Hindlimb muscle (tissue), 1 donor: ENCODE data around the gene MICA. TPM values are rescaled to one million over a fixed set of nuclear protein-coding genes. Genes with fewer than 3 reads are reported as not detected.
"Not testable (repeated sequence)": the region's sequence is repeated elsewhere in the genome, so short reads cannot be mapped to it uniquely, and the experiment has no call there.

ENCODE experiments used
- DNase-seq: peaks from one replicate; pipeline ENCODE4 v3.0.0-alpha.2; 2013
- polyA plus RNA-seq: library from polyadenylated mRNA; unstranded; fragments of 120-200 nt; gene quantifications from one replicate; pipeline ENCODE4 v1.2.1, GENCODE V29; 2013; ENCODE audit not compliant: insufficient read length

Gene MICA
- polyA plus RNA-seq, 1 donor, result 6.7 TPM

DNA sequence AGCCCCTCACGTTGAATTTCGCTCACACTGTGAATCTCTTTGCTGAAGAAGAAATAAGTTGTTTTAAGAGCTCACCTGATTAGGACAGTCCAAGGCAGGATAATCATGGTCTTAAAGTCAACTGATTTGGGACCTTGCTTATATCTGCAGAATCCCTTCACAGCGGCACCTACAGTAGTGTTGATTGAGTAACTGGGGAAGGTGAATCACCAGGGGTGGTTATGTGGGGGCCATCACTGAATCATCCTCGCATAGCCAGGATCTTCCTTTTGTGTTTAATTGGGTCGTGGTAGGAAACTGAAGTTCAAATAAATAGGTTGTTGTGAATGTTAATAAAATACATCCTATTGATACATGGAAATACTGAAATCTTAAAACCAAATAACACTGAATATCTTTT is 20.2 kb upstream of the MICA start:
- no peak for DNase-seq

DNA sequence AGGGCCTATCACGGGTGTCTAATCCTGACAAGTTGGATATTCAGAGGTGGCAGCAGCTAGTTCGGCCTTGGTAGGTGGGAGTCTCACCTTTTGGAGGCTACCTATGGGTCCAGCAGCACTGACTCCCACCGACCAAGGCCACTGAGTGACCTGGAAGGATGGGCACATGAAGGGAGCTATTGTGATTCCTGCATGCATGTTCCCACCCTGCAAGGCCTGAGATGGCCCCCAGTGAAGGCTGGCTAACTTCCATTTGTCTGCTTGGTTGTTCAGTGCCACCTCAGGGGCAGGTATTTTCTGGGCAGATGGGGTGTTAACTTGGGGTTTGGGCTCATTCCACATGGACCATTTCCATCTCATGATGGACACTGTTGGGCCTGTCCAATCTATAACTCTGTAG is 18.4 kb upstream of the MICA start:
- no peak for DNase-seq

DNA sequence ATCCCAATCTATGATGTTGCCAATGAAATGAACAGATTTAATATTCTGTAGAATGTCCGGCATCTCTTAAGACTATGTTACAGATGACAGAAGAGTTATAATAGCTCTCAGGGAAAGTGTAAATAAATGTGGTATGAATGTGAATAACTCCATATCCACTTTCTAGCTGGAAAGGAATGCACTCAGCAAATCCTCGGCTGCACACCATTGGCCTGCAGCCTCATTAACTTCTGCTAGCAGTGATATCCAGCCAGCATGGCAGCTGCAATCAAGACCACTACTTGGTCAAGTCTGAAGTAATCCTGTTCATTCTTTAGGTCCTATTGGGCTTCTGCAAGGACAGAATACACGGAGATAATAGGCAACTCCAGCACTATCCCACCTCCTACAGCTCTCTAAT is 17.3 kb upstream of the MICA start:
- DNase-seq, result no peak

DNA sequence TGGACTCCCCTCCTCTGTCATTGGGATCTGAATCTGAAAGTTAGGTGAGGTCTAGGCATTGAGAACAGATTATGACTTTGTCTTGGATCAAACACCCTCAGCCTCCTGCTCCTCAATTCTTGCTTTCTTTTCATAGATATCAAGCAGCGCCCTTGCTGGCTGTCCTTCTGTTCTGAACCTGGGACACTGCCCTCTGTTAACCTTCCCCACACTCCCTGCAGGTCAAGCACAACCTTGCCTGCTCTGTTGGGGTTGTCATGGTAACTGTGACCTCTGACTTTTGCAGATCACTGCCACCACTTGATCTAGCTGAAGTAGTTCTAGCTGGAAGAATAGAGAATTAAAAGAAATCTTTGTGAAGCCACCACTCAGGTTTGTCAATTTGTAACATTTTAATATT is 16.4 kb upstream of the MICA start:
- DNase-seq, result no peak

DNA sequence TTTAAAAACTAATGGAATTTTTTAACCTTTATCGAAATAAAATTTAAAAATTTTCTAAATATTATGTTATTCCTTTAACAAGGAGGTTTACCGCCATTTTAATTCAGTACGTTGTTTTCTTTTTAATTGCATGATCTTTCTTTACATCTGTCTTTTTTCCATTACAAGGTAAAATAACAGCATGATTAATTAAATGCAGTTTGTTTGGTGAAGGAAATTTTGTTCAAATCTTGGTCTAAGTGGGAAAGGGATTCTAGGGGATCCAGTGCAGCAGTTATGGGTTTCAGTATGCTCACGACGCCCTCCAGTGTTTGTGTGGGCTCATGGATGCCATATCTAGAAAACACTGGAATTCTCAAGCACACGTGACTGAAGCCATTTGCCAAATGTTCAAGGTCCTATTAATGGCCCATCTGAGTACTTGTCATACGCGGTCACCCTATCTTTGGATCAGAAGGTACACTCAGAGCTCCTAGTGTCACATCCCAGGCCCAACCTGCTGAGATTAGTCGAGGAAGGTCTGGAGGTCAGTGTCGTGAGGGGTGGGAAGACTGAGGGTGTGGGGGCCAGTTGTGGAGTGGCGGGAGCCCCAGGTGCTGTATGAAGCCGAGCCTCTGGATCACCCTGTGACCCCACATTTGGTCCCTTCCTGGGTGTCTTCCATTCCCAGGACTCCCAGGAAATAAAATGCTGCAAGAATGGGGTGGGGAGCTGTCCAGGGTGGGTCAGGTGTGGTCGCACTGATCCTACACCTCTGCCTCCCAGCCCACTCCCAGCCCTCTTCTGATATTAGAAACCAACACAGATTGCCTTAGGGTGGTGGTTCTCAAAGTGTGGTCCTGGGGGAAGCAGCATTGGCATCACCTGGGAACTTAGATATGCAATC is 14.2 kb upstream of the MICA start:
- DNase-seq, result not testable (repeated sequence)

DNA sequence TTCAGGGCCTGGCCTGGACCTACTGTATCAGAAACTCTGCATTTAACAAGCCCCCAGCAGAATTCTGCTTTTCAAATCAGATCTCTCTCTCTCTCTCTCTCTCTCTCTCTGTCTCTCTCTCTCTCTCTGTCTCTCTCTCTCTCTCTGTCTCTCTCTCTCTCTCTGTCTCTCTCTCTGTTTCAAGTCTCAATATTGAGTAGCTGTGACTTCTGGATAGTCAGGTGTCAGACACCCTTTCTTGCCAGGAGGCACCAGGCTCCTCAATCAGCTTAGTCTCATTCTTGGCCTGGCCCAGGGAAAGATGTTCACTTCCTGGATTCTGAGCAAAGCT is 13.6 kb upstream of the MICA start:
- not testable (repeated sequence) for DNase-seq

DNA sequence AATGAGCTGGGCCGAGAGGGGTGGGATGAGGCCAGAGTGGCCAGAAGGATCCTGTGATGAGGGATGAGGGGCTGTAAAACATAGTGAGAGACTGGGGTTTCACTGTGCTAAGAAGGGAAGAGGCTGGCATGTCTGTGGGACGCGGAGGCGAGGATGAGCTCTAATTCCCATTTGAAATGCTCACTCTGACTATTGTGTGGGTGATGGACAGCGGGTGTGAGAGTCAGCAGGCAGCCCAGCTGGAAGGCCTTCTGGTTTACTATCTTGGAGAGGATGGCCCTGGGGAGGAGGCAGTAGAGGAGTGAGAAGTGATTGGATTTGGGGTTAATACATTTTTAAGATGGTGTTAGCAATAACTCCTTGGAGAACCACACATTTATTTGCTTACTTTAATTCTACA is 9.5 kb upstream of the MICA start:
- no peak for DNase-seq

DNA sequence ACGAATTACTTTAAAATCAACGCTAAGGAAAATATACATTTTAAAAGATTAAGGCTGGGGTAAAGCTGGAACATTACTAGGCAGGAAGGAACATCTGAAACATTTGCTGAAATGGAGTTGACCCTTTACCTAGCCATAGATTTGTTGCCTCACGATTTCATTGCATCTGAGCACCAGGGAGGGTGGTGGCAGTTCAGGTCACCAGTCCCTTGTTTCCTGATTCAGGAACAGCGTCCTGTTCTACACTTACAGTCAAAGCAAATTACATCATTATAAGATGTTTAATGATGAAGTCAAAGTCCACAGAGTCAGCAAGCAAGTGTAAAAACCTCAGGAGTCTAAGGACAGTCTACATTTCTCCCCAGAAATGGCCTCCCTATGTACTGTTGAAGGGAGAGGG is 9.0 kb upstream of the MICA start:
- DNase-seq, result no peak

DNA sequence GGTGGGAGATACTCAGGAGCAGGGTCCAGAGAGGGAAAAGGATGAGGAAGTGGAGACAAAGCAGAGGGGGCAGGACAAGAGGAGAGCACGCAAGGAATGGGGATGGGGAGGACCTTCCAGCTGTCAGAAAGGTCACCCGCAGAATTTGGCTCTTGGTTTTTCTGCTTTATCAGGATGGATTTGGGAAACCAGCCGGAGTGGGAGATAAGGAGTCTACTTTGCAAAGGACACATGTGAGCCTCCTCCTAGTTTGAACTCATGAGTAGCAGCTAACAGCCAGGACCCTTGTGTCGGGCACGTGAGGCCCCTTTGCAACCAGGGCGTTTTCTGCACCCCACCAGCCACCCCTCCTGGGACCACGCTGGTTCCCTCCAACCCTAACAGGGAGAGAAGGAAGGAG is 7.6 kb upstream of the MICA start:
- no peak for DNase-seq

DNA sequence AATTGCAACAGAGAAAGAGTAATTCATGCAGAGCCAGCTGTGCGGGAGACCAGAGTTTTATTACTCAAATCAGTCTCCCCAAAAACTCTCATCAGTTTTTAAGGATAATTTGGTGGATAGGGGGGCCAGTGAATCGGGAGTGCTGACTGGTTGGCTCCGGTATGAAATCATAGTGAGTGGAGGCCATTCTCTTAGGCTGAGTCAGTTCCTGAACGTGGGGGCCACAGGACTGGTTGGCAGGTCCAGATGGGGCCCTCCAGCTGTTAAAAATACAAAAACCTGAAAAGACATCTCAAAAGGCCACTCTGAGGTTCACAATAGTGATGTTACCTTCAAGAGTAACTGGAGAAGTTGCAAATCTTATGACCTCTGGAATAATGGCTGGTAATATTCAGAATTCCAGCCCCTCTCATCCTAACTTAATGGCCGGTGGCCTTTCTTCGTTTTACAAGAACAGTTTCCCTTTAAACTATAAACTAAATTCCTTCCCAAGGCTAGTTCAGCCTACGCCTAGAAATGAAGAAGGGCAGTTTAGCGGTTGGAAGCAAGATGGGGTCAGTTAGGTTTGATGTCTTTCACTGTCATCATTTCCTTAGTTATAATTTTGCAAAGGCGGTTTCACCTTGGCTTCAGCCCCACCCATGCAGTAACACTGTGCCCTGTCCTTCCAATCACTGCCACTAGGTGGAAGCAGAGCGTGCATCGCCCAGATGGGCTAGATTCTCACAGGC is 6.8 kb upstream of the MICA start:
- DNase-seq, result peak; percentile 75

DNA sequence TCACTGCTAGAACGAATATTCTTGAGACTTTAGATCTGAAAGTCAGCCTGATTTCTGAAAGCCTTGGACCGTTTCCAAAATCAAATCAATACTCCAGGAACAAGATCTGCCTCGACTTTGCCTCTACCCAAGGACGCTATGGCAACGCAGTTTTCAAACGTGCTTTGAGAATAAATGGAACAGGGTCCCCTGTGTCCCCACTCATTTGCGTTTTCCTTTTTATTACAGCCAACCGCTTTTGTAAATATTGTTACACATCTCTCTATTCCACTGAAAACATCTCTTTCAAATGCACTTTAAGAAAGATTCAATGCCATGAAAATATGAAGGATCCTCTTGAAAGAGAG is 6.3 kb upstream of the MICA start:
- not testable (repeated sequence) for DNase-seq

DNA sequence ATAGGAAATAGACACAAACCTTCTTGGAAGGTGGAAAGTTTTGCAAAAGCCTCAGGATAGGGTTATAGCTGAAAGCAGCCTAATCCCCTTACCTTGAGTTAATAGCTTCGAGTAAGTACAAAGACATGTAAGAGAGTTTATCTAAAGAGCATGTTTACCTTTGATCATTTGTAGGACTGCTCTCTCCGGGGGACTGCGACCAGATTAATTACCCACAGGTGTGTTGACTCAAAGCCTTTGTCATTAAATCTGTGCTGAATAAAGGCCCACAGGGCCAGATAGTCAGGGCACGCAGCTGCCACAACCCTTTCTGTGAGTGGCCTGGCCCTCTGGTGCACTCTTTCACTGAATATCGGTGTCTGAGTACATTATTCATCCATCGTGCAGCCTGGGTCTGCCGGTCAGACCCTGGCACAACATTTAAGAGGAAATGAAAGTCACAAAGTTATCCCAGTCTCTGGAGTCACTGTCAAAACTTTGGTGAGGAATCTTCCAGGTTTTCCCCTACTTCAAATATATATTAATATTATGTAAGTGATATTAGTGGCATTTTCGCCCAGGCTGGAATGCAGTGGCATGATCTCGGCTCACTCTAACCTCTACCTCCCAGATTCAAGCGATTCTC is 5.4 kb upstream of the MICA start:
- no peak for DNase-seq

DNA sequence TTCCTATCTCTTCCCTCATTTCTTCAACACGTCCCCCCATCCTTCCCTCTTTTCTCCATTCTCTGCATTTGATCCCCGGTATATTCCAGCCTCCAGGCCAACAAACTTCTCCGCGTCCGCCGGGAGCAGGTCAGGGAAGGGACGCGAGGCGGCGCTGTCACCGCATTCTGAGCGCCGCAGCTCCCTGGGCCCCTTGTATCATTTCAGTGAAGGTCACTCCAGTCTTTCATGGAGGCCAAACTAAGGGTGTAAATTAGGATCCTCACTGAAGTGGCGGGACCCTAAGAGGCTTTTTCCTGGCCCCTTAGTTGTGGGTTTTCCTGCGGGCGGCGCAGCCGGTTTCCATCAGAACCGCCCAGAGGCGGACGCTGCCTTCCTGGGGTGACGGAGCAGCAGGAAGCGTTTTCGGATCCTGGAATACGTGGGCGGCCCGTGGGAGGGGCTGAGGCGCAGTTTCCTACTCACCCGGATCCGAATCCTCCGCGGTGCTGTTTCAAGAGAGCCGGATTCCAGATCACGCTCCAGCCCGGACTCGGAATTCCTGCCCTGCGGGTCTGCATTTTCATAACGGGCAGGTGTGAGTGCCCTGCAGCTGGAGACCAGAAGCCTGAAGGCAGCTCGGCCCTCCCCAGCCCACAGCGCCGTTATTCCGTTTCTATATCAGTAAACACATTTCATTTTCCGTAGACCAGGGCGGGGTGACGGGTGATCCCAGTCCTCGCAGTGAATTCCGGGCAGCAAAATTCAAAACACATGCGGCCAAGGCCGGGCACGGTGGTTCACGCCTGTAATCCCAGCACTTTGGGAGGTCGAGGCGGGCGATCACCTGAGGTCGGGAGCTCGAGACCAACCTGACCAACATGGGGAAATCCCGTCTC is 3.6 kb upstream of the MICA start:
- DNase-seq, result peak; percentile 94

DNA sequence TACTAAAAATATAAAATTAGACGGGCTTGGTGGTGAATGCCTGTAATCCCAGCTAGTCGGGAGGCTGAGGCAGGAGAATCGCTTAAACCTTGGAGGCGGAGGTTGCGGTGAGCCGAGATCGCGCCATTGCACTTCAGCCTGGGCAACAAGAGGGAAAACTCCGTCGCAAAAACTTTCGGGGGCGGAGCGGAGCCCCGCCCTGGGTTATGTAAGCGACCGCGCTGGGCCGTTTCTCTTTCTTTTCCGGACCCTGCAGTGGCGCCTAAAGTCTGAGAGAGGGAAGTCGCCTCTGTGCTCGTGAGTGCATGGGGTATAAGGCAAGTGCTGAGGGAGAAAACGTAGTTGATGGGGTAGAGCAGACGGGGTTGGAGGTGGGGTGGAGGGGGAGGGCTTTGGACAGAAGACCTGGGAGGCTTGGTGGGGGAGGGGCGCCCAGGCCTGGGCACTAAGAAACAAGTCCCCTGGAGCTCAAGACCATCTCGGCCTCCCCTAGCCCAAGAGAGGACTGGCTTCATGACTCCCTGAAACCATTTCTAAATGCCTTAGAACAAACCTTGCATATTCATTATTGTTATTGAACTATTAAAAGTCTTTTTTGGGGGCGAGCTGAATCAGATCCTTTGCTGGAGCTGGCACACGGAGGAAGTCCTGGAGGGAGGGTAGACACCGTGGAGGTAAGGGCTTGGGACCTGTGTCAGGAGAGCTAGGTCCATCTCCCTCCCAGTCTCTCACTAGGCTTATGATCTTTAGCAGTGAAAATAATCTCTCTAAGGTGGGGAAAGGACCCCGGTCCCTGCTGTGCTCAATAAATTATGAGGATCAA is 2.7 kb upstream of the MICA start:
- DNase-seq, result peak; percentile 72

DNA sequence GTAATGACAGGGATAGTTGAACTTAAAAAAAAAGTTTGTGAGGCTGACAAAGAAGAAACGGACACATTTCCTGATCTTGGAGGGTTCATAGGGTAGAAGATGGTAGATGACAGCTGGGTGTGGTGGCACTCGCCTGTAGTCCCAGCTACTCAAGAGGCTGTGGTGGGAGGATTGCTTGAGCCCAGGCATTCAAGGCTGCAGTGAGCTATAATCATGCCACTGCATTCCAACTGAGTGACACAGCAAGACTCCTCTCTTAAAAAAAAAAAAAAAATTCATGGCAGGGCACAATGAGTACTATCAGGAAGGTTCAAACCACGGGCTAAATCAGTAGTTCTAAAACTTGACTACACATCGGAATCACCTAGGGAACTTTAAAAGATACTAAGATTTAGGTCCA is 2.0 kb upstream of the MICA start:
- DNase-seq, result no peak

DNA sequence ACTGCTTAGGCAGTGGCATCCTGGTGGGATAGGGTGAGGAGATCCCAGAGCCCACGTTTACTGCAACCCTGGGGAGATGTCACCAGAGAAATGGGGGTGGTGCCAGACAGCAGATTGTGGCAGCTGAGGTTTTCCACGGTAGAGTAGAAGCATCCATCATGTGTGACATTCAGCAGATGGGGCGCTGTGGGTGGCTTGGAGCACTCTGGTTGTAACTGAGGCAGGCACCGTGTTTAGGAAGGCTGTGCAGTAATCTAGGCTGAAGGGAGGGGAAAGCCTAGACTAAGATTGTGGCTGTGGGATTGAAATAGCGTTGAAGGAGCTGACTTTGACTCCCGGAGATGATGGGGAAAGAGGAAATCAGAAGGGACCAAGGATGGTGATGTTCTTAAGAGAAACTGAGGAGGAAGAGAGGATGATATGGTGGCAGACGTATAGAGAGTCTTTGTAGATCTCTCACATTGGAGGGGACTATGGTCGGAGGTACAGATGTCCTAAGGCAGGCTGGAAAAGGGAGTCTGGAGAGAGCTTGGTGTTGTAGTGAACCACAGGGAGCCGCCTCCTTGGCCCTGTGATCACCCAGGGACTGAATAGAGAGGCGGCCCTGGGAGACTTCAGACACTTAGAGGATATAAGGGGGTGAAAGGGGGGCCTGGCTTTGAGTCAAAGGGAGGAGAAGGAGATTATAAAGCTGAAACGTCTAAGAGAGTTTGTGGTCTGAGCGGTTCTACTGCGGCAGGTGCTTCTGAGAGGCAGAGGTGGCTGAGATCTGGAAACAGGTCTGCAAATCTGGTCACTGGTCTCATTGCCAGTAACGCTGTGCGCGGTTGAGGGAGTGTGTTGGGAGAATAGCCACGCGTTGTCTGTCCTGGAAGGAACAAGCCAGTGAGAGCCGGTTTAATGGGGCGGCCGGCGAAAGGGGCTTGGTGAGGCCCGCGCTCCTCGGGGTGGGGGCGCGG is 792 bp upstream of the MICA start:
- no peak for DNase-seq

DNA sequence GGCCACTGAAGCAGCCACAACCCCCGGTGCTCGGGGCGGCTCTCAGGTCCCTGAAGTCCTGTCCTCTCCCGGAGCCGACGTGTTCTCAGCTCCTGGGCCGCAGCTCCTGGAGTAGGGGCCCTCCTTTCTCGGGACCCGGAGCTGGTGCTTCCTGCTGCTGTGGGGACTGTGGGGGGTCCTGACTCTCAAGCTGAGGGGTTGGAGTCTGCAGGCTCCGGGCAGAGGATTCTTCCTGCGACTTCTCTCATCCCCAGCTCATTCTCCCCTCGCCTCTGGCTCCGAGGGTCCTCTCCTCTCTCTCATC is 618 bp downstream of the MICA start:
- DNase-seq, result not testable (repeated sequence)

DNA sequence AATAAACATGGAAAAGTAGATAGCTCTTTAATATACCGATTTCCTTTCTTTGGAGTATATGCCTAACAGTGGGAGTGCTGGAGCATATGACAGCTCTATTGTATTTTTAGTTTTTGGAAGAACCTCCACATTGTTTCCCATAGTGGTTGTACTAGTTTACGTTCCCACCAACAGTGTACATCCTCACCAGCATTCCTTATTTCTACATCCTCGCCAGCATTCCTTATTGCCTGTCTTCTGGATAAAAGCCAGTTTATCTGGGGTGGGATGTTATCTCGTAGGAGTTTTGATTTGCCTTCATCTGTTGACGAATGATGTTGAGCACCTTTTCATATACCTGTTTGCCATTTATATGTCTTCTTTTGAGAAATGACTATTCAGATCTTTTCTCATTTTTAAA is 2.6 kb downstream of the MICA start:
- no peak for DNase-seq

DNA sequence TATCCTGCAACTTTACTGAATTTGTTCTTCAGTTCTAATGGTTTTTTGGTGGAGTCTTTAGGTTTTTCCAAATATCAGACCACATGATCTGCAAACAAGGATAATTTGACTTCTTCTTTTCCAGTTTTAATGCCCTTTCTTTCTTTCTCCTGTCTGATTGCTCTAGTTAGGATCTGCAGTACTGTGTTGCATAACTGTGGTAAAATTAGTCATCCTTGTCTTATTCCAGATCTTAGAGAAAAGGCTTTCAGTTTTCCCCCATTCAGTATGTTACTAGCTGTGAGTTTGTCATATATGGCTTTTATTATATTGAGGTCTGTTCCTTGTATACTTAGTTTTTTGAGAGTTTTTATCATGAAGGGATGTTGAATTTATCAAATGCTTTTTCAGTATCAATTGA is 4.3 kb downstream of the MICA start:
- DNase-seq, result no peak

DNA sequence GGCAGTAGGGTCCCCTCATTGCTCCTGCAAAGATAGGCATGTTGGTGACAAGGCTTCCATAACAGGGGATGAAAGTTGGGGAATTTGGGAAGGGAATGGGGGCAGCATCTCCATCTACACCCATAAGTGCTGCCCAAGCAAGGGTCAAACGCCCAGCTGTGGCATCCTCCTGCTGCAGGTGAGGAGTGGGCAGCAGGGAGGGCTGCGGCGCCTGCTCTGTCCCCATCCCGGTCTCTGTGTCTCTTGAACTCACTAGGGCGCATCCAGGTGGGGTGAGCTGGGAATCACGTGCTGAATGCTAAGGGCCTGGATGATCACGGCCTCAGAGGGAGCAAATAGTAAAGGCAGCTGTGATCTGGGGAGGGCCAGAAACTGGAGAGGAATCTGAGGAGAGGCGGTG is 9.1 kb downstream of the MICA start:
- no peak for DNase-seq
